Left ventricle myocardium superior (tissue), 1 donor: ENCODE measurements around the gene SLC66A1. TPM values are rescaled to one million over a fixed set of nuclear protein-coding genes. Genes with fewer than 3 reads are reported as not detected.

Source experiments
- ATAC-seq: fragments of 200-7000 bp; cut with Tn5 transposase; one replicate; pipeline ENCODE4 v1.9.1; 2020; ENCODE audit warnings: mild to moderate bottlenecking, moderate library complexity
- DNase-seq: peaks from one replicate; pipeline ENCODE4 v3.0.0-alpha.2; 2020
- intact Hi-C: fragments of 100-400 bp; cut with micrococcal nuclease; formaldehyde crosslinking; loops from one replicate; pipeline ENCODE4 v1.11.0; 2022
- total RNA-seq: library from RNA; stranded (reverse); fragmentation: NEBNext Ultra II Directional; extraction: Animal tissue kit (Norgen Biotek cat#: 25700); gene quantifications from one replicate; pipeline ENCODE4 v1.2.1, GENCODE V29; 2021
- donor health status: DM: no; HTN: yes; CAD: no; lungs with severe emphysema.

SLC66A1 gene
- total RNA-seq, 1 donor from 2014 or later = 7.5 TPM

- no peak for ATAC-seq
- DNase-seq = no peak
- intact Hi-C loops = no loop called here
Measured at GRCh38 chr1:19321071-19321470, 8.9 kb downstream of the SLC66A1 start.

- ATAC-seq (no peak), DNase-seq (peak; percentile 15)
- intact Hi-C loops = no loop called here
Measured at GRCh38 chr1:19322481-19322880, 10.4 kb downstream of the SLC66A1 start.

- DNase-seq (peak; percentile 10), ATAC-seq (no peak)
- intact Hi-C loops = no loop called here
Measured at GRCh38 chr1:19323987-19324664, 12.0 kb downstream of the SLC66A1 start.

GRCh38 chr1:19324665-19324990, 12.5 kb downstream of the SLC66A1 start:
- intact Hi-C loops = no loop called here
- no peak for ATAC-seq
- peak; percentile 17 for DNase-seq

GRCh38 chr1:19325368-19325957, 13.3 kb downstream of the SLC66A1 start:
- intact Hi-C loops = no loop called here
- ATAC-seq (no peak), DNase-seq (peak; percentile 11)

GRCh38 chr1:19325958-19326747, 14.0 kb downstream of the SLC66A1 start:
- ATAC-seq (no peak), DNase-seq (peak; percentile 26)
- intact Hi-C loops = no loop called here

- DNase-seq (peak; percentile 23), ATAC-seq (no peak)
- intact Hi-C loops = no loop called here
Measured at GRCh38 chr1:19326748-19327065, 14.6 kb downstream of the SLC66A1 start.

GRCh38 chr1:19327301-19327700, 15.2 kb downstream of the SLC66A1 start:
- intact Hi-C loops = no loop called here
- ATAC-seq = no peak
- DNase-seq = peak; percentile 16

GRCh38 chr1:19327736-19328135, 15.6 kb downstream of the SLC66A1 start:
- DNase-seq (peak; percentile 3), ATAC-seq (no peak)
- intact Hi-C loops = no loop called here

- no peak for DNase-seq
Measured at GRCh38 chr1:19328486-19328885, 16.4 kb downstream of the SLC66A1 start.

GRCh38 chr1:19329188-19329587, 17.1 kb downstream of the SLC66A1 start:
- ATAC-seq (no peak), DNase-seq (no peak)
- intact Hi-C loops = no loop called here

More at GRCh38 chr1:19328486-19328885, 16.4 kb downstream of the SLC66A1 start:
- intact Hi-C loops = no loop called here
- ATAC-seq = no peak

- DNase-seq (no peak), ATAC-seq (no peak)
- intact Hi-C loops = no loop called here
Measured at GRCh38 chr1:19329611-19330010, 17.5 kb downstream of the SLC66A1 start.

GRCh38 chr1:19330449-19331135, 18.5 kb downstream of the SLC66A1 start:
- intact Hi-C loops = no loop called here
- no peak for ATAC-seq

GRCh38 chr1:19331262-19331878, 19.2 kb downstream of the SLC66A1 start:
- ATAC-seq (no peak), DNase-seq (no peak)
- intact Hi-C loops = no loop called here

More at GRCh38 chr1:19330449-19331135, 18.5 kb downstream of the SLC66A1 start:
- DNase-seq = no peak

GRCh38 chr1:19332832-19333231, 20.7 kb downstream of the SLC66A1 start:
- intact Hi-C loops = no loop called here
- DNase-seq (no peak), ATAC-seq (no peak)

GRCh38 chr1:19333587-19334354, 21.6 kb downstream of the SLC66A1 start:
- DNase-seq (no peak), ATAC-seq (no peak)
- intact Hi-C loops = no loop called here

- ATAC-seq (no peak), DNase-seq (no peak)
- intact Hi-C loops = no loop called here
Measured at GRCh38 chr1:19336543-19336942, 24.4 kb downstream of the SLC66A1 start.

GRCh38 chr1:19337289-19337688, 25.2 kb downstream of the SLC66A1 start:
- DNase-seq = no peak
- intact Hi-C loops = no loop called here
- no peak for ATAC-seq

GRCh38 chr1:19338323-19338762, 26.2 kb downstream of the SLC66A1 start:
- ATAC-seq = no peak
- intact Hi-C loops = no loop called here

More at GRCh38 chr1:19338323-19338762, 26.2 kb downstream of the SLC66A1 start:
- no peak for DNase-seq
